ENCODE measurements around the gene ZP2. TPM values are rescaled to one million over a fixed set of nuclear protein-coding genes. Genes with fewer than 3 reads are reported as not detected.

Gene ZP2
- total and polyA plus RNA-seq, 4 donors, result not detected

DNA sequence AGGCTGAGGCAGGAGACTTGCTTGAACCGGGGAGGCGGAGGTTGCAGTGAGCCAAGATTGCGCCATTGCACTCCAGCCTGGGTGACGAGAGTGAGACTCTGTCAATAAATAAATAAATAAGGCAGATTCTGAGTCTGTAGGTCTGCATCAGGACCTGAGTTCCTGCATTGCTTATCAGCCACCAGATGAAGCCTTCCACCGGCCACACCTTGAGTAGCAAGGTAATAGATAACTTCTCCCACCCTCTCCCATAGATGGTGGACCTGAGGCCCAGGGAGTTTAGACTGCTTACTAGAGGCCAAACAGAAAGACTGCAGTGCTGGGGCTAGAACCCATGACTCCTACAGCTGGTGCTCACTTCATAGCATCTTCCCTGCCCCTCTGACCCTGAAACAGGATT, 22.1 kb downstream of the ZP2 start:
- Histone ChIP-seq H3K4me1 (ENCODE audit: control insufficient read depth in 4 of 4, insufficient read depth in 4 of 4, low read length in 3 of 4) (peaks cover 0 to 2% (median 0%) of the 10 kb centered on the region in 4 donors), H3K9me3 (ENCODE audit: control insufficient read depth in 4 of 4, low read length in 3 of 4) (no peaks in the 10 kb centered on the region), H3K27me3 (ENCODE audit: control insufficient read depth in 4 of 4, insufficient read depth in 4 of 4, low read length in 3 of 4) (no peaks in the 10 kb centered on the region), H3K4me3 (ENCODE audit: low read depth in 1 of 3, low read length in 3 of 3) (no peak overlapping the region), H3K9ac (ENCODE audit: low read depth in 1 of 2, low read length in 2 of 2) (no peak overlapping the region), H3K27ac (ENCODE audit: low read depth in 1 of 2, low read length in 2 of 2) (no peak overlapping the region), H3K36me3 (ENCODE audit: control insufficient read depth in 4 of 4, insufficient read depth in 3 of 4, low read depth in 1 of 4, low read length in 3 of 4) (no peaks in the 10 kb centered on the region)
- 58% methylated on average over 5 of the region's 5 CpGs for WGBS
- no peak for DNase-seq (ENCODE audit: low spot score)
- TF ChIP-seq HNF4G (IDR thresholded peaks at IDR 0.05), result no peak
- TF ChIP-seq CTCF (IDR thresholded peaks at IDR 0.05; ENCODE audit: low read depth, low read length, missing input control), result no peak
- TF ChIP-seq YY1 (IDR thresholded peaks at IDR 0.05), result no peak
- no peak for TF ChIP-seq ZBTB33 (IDR thresholded peaks at IDR 0.05)
- no peak for TF ChIP-seq SP1 (IDR thresholded peaks at IDR 0.05)
- TF ChIP-seq GABPA (IDR thresholded peaks at IDR 0.05 in 1 of 2, conservative IDR thresholded peaks at IDR 0.05 in 1 of 2), result no peak
- TF ChIP-seq FOXA1 (IDR thresholded peaks at IDR 0.05), result no peak
- no peak for TF ChIP-seq RAD21 (IDR thresholded peaks at IDR 0.05)

DNA sequence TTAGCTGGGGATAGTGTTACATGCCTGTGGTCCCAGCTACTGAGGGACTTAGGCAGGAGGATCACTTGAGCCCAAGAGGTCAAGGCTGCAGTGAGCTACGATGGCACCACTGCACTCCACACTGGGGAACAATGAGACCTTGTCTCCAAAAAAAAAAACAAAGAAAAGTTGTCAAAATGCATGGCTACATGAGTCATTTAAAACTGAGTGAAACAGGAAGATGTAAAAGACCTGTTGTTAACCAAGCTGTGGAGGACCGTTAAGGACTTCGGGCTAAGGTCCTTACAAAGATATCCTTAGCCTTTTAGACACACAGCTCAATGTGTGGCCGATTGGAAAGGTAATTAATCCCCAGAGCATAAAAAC, 25.1 kb downstream of the ZP2 start:
- Histone ChIP-seq H3K4me1 (ENCODE audit: control insufficient read depth in 4 of 4, insufficient read depth in 4 of 4, low read length in 3 of 4) (peaks cover 0 to 2% (median 0%) of the 10 kb centered on the region in 4 donors), H3K36me3 (ENCODE audit: control insufficient read depth in 4 of 4, insufficient read depth in 3 of 4, low read depth in 1 of 4, low read length in 3 of 4) (peaks cover 0 to 3% (median under 1%) of the 10 kb centered on the region in 4 donors), H3K9me3 (ENCODE audit: control insufficient read depth in 4 of 4, low read length in 3 of 4) (no peaks in the 10 kb centered on the region), H3K27me3 (ENCODE audit: control insufficient read depth in 4 of 4, insufficient read depth in 4 of 4, low read length in 3 of 4) (no peaks in the 10 kb centered on the region), H3K9ac (ENCODE audit: low read depth in 1 of 2, low read length in 2 of 2) (no peak overlapping the region), H3K27ac (ENCODE audit: low read depth in 1 of 2, low read length in 2 of 2) (no peak overlapping the region), H3K4me3 (ENCODE audit: low read depth in 1 of 3, low read length in 3 of 3) (no peak overlapping the region)
- WGBS, result 73% methylated on average over 4 of the region's 4 CpGs
- TF ChIP-seq CTCF (IDR thresholded peaks at IDR 0.05; ENCODE audit: low read depth, low read length, missing input control) (no peak), MAX (IDR thresholded peaks at IDR 0.05) (no peak), HNF4G (IDR thresholded peaks at IDR 0.05) (no peak), EGR1 (IDR thresholded peaks at IDR 0.05; ENCODE audit: low read depth in 2 of 2) (no peak)
- no peak for DNase-seq (ENCODE audit: low spot score)

DNA sequence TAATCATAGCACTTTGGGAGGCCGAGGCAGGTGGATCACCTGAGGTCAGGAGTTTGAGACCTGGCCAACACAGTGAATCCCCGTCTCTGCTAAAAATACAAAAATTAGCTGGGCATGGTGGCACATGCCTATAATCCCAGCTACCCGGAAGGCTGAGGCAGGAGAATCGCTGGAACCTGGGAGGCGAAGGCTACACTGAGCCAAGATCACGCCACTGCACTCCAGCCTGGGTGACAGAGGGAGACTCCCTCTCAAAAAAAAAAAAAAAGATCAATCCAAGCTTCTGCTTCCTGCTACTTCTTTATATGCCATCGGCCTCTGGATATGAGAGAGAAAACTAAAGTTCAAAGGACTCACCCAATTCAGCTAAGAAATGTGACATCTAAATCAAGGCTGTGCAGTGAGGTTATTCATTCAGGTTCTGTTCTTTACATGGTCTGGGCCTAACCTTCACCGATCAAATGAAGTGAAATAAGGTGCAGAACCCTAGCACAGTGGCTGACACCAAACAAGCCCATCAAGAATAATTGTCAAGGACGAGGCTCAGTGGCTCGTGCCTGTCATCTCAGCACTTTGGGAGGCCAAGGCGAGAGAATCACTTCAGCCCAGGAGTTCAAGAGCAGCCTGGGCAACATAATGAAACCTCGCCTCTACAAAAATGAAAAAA, 25.6 kb downstream of the ZP2 start:
- H3K9ac ChIP-seq (ENCODE audit: low read depth in 1 of 2, low read length in 2 of 2), result no peak overlapping the region
- 86% methylated on average over 12 of the region's 12 CpGs for WGBS
- H3K27ac ChIP-seq (ENCODE audit: low read depth in 1 of 2, low read length in 2 of 2), result no peak overlapping the region
- H3K9me3 ChIP-seq (ENCODE audit: control insufficient read depth in 4 of 4, low read length in 3 of 4), result no peaks in the 10 kb centered on the region
- peaks cover 0 to 2% (median 0%) of the 10 kb centered on the region in 4 donors for H3K4me1 ChIP-seq (ENCODE audit: control insufficient read depth in 4 of 4, insufficient read depth in 4 of 4, low read length in 3 of 4)
- no peak for DNase-seq (ENCODE audit: low spot score)
- H3K36me3 ChIP-seq (ENCODE audit: control insufficient read depth in 4 of 4, insufficient read depth in 3 of 4, low read depth in 1 of 4, low read length in 3 of 4), result peaks cover 0 to 3% (median under 1%) of the 10 kb centered on the region in 4 donors
- H3K27me3 ChIP-seq (ENCODE audit: control insufficient read depth in 4 of 4, insufficient read depth in 4 of 4, low read length in 3 of 4), result no peaks in the 10 kb centered on the region
- H3K4me3 ChIP-seq (ENCODE audit: low read depth in 1 of 3, low read length in 3 of 3), result no peak overlapping the region
- TF ChIP-seq REST (IDR thresholded peaks at IDR 0.05) (no peak), NR2F2 (IDR thresholded peaks at IDR 0.05) (no peak), FOXA2 (IDR thresholded peaks at IDR 0.05) (no peak), RAD21 (IDR thresholded peaks at IDR 0.05) (no peak), HNF4A (conservative IDR thresholded peaks at IDR 0.05) (no peak), JUND (IDR thresholded peaks at IDR 0.05) (no peak), RXRA (IDR thresholded peaks at IDR 0.05) (no peak), YY1 (IDR thresholded peaks at IDR 0.05) (no peak), EGR1 (IDR thresholded peaks at IDR 0.05; ENCODE audit: low read depth in 2 of 2) (no peak)
